Measurements from ENCODE around the gene ACOT7.

- TF ChIP-seq CTCF (IDR thresholded peaks at IDR 0.05) (no peak), POLR2AphosphoS5 (IDR thresholded peaks at IDR 0.05) (no peak), POLR2A (IDR thresholded peaks at IDR 0.05) (no peak)
Measured at GRCh38 chr1:6287431-6287886, 106.1 kb downstream of the ACOT7 start.

Data from prostate gland (tissue), 2 donors.